ENCODE results near the gene EXT2. TPM values are rescaled to one million over a fixed set of nuclear protein-coding genes. Genes with fewer than 3 reads are reported as not detected.

EXT2 gene
- total and polyA plus RNA-seq, 4 donors: 18.0 to 95.3 (median 45.9) TPM

DNA sequence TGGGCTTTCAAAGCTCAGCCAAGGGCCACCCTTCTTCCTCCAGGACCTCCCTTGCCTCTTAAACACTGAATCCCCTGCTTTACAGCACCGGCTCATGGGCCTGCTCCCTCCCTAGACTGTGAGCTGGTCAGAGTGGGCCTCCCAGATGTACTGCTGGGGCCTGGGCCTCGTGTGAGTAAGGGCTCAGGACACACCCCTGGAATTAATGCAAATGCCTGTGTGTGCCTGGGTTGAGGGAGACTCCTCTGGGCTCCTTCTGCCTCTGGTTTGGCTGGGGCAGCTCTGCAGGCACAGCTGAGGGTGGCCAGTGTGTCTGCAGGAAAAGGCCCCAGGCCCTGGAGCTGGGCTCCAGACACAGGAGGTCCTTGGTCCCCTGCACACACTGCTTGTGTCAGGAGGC, 190.3 kb downstream of the EXT2 start:
- no peaks in the 10 kb centered on the region for H3K4me1 ChIP-seq (ENCODE audit: control insufficient read depth in 5 of 5, insufficient read depth in 5 of 5, low read length in 5 of 5)
- ATAC-seq (ENCODE audit: insufficient read depth, low FRiP score): no peak
- H3K4me3 ChIP-seq: no peak overlapping the region
- no peaks in the 10 kb centered on the region for H3K9me3 ChIP-seq (ENCODE audit: control insufficient read depth in 4 of 4, insufficient read depth in 3 of 4, low read length in 3 of 4)
- no peak for DNase-seq
- WGBS, 2 donors: 54 to 79% methylated on average over 2 of the region's 2 CpGs
- no peaks in the 10 kb centered on the region for H3K36me3 ChIP-seq (ENCODE audit: control insufficient read depth in 4 of 4, insufficient read depth in 4 of 4, low read length in 4 of 4)
- TF ChIP-seq, protein P1, sequence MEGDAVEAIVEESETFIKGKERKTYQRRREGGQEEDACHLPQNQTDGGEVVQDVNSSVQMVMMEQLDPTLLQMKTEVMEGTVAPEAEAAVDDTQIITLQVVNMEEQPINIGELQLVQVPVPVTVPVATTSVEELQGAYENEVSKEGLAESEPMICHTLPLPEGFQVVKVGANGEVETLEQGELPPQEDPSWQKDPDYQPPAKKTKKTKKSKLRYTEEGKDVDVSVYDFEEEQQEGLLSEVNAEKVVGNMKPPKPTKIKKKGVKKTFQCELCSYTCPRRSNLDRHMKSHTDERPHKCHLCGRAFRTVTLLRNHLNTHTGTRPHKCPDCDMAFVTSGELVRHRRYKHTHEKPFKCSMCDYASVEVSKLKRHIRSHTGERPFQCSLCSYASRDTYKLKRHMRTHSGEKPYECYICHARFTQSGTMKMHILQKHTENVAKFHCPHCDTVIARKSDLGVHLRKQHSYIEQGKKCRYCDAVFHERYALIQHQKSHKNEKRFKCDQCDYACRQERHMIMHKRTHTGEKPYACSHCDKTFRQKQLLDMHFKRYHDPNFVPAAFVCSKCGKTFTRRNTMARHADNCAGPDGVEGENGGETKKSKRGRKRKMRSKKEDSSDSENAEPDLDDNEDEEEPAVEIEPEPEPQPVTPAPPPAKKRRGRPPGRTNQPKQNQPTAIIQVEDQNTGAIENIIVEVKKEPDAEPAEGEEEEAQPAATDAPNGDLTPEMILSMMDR (IDR thresholded peaks at IDR 0.05; ENCODE audit: control extremely low read depth, extremely low read depth): no peak
- no peaks in the 10 kb centered on the region for H3K27me3 ChIP-seq (ENCODE audit: control insufficient read depth in 3 of 3, insufficient read depth in 3 of 3, low read length in 2 of 3)
- no peak overlapping the region for H3K9ac ChIP-seq (ENCODE audit: insufficient read depth in 1 of 2, low read length in 2 of 2)
- no peak overlapping the region for H3K27ac ChIP-seq (ENCODE audit: low read depth in 1 of 2, low read length in 1 of 2)

DNA sequence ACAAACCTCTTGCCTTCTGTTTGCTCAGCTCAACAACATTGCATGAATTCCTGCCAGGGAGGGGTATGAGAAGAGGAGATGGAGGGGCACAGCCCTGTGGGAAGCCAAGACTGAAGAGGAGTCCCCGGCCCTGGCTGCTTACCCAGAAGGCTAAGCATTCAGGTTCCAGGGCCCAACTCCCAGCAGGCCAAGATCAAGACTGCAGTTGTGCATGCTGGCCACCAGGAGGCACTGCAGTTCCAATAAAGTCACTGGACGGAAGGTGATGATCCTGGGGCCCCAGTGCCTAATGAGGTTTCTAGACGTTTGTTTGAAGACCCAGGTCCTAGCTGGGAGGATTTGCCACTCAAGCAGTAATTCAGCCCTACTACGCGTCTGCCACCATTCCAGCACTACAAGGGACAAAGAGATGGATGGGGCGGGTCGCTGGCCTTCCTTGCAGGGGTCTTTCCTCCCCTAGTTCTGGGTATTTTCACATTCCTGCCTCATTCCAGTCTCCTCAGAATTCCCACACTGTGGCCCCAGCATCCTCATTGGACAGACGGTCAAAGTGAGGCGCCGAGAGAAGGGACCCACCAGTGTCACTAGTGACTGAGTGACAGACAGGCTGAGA, 190.9 kb downstream of the EXT2 start:
- TF ChIP-seq, protein P1 (IDR thresholded peaks at IDR 0.05; ENCODE audit: control extremely low read depth, extremely low read depth): peak; percentile 92
- H3K27ac ChIP-seq (ENCODE audit: low read depth in 1 of 2, low read length in 1 of 2): no peak overlapping the region
- no peaks in the 10 kb centered on the region for H3K4me1 ChIP-seq (ENCODE audit: control insufficient read depth in 5 of 5, insufficient read depth in 5 of 5, low read length in 5 of 5)
- H3K9ac ChIP-seq (ENCODE audit: insufficient read depth in 1 of 2, low read length in 2 of 2): no peak overlapping the region
- H3K27me3 ChIP-seq (ENCODE audit: control insufficient read depth in 3 of 3, insufficient read depth in 3 of 3, low read length in 2 of 3): no peaks in the 10 kb centered on the region
- H3K9me3 ChIP-seq (ENCODE audit: control insufficient read depth in 4 of 4, insufficient read depth in 3 of 4, low read length in 3 of 4): no peaks in the 10 kb centered on the region
- peak; percentile 58 for ATAC-seq (ENCODE audit: insufficient read depth, low FRiP score)
- no peaks in the 10 kb centered on the region for H3K36me3 ChIP-seq (ENCODE audit: control insufficient read depth in 4 of 4, insufficient read depth in 4 of 4, low read length in 4 of 4)
- WGBS, 2 donors: 56 to 57% methylated on average over 10 of the region's 10 CpGs
- peak; percentile 54 to 66 (median 61) for DNase-seq
- H3K4me3 ChIP-seq: no peak overlapping the region

DNA sequence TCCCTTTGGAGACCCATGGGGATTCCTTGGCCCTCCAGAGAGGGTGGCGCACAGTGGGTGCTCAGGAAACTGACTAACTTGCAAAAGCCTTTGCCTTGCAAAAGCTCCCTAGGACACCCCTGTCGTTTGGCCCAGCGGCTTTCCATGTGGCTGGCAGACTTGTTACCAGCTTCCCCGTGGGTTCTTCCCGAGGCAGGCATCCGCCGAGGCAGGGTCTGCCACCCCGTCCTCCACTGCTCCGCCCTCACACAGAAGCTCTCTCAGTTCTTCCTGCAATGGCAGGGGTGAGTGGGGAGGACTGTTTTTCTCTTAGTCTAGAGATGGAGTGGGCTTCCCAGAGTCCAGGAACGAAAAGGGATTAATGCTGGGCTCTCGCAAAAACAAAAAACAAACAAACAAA, 191.4 kb downstream of the EXT2 start:
- no peak for DNase-seq
- Histone ChIP-seq H3K27ac (ENCODE audit: low read depth in 1 of 2, low read length in 1 of 2) (no peak overlapping the region), H3K36me3 (ENCODE audit: control insufficient read depth in 4 of 4, insufficient read depth in 4 of 4, low read length in 4 of 4) (no peaks in the 10 kb centered on the region), H3K4me3 (no peak overlapping the region), H3K9ac (ENCODE audit: insufficient read depth in 1 of 2, low read length in 2 of 2) (no peak overlapping the region), H3K27me3 (ENCODE audit: control insufficient read depth in 3 of 3, insufficient read depth in 3 of 3, low read length in 2 of 3) (no peaks in the 10 kb centered on the region), H3K4me1 (ENCODE audit: control insufficient read depth in 5 of 5, insufficient read depth in 5 of 5, low read length in 5 of 5) (no peaks in the 10 kb centered on the region), H3K9me3 (ENCODE audit: control insufficient read depth in 4 of 4, insufficient read depth in 3 of 4, low read length in 3 of 4) (no peaks in the 10 kb centered on the region)
- no peak for ATAC-seq (ENCODE audit: insufficient read depth, low FRiP score)
- TF ChIP-seq, protein P1 (IDR thresholded peaks at IDR 0.05; ENCODE audit: control extremely low read depth, extremely low read depth): no peak
- 81 to 86% methylated on average over 11 of the region's 11 CpGs for WGBS, 2 donors

DNA sequence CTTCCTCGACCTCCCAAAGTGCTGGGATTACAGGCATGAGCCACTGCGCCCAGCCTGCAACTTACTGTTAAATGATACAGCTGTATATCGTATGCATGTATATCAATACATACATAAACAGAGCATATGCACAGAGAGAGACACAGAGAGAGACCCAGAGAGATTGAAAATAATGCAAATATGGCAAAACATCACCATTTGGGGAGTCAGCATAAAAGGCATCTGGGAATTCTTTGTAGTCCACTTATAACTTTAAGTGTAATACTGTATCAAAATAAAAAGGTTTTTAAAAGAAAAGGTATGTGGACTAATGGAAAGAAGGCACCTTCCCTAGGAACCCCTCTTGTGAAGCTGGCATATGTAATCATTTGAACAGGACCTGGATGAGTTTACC, 192.7 kb downstream of the EXT2 start:
- WGBS, 2 donors: 93 to 94% methylated on average over 3 of the region's 3 CpGs
- DNase-seq (no peak), ATAC-seq (ENCODE audit: insufficient read depth, low FRiP score) (no peak)
- no peaks in the 10 kb centered on the region for H3K9me3 ChIP-seq (ENCODE audit: control insufficient read depth in 4 of 4, insufficient read depth in 3 of 4, low read length in 3 of 4)
- H3K27ac ChIP-seq (ENCODE audit: low read depth in 1 of 2, low read length in 1 of 2): no peak overlapping the region
- H3K36me3 ChIP-seq (ENCODE audit: control insufficient read depth in 4 of 4, insufficient read depth in 4 of 4, low read length in 4 of 4): no peaks in the 10 kb centered on the region
- H3K4me1 ChIP-seq (ENCODE audit: control insufficient read depth in 5 of 5, insufficient read depth in 5 of 5, low read length in 5 of 5): no peaks in the 10 kb centered on the region
- H3K4me3 ChIP-seq: no peak overlapping the region
- peaks cover 0 to 3% (median 0%) of the 10 kb centered on the region in 3 donors for H3K27me3 ChIP-seq (ENCODE audit: control insufficient read depth in 3 of 3, insufficient read depth in 3 of 3, low read length in 2 of 3)
- H3K9ac ChIP-seq (ENCODE audit: insufficient read depth in 1 of 2, low read length in 2 of 2): no peak overlapping the region
- TF ChIP-seq, protein P1 (IDR thresholded peaks at IDR 0.05; ENCODE audit: control extremely low read depth, extremely low read depth): no peak
